HFFc6 (cell line): ENCODE measurements around the gene RPS6KA2. TPM values are rescaled to one million over a fixed set of nuclear protein-coding genes. Genes with fewer than 3 reads are reported as not detected.

Source experiments
- DNase-seq: peaks from one replicate; pipeline ENCODE4 v3.0.0-alpha.2; 2018
- H3K27ac Mint-ChIP-seq: 2 replicates; pipeline ENCODE4 v1.8.0; 2020; ENCODE audit warnings: mild to moderate bottlenecking, mixed read lengths
- H3K27me3 Mint-ChIP-seq: 2 replicates; pipeline ENCODE4 v1.8.0; 2021; ENCODE audit warnings: mild to moderate bottlenecking, moderate library complexity, mixed read lengths; ENCODE audit not compliant: insufficient read depth
- H3K36me3 Mint-ChIP-seq: 2 replicates; pipeline ENCODE4 v1.8.0; 2021; ENCODE audit warnings: low read depth, mixed read lengths
- H3K4me1 Mint-ChIP-seq: 2 replicates; pipeline ENCODE4 v1.8.0; 2020; ENCODE audit warnings: low read depth, mixed read lengths
- H3K4me3 Mint-ChIP-seq: 2 replicates; pipeline ENCODE4 v1.8.0; 2020; ENCODE audit warnings: mild to moderate bottlenecking, moderate library complexity, mixed read lengths
- H3K9me3 Mint-ChIP-seq: 2 replicates; pipeline ENCODE4 v1.8.0; 2020; ENCODE audit warnings: mild to moderate bottlenecking, mixed read lengths
- total RNA-seq, 6 experiments: library from RNA; stranded (reverse); fragmentation: NEBNext Ultra II Directional; extraction: Animal tissue kit (Norgen Biotek cat#: 25700); gene quantifications; 2 replicates in 1 of 6; 3 replicates in 5 of 6; pipeline ENCODE4 v1.2.3, GENCODE V29; 2021
- TF ChIP-seq, protein P1 (sequence below): fragments of 200-600 bp; sonication (generic); IDR thresholded peaks from 2 replicates; pipeline ENCODE4 v1.5.0; 2021; ENCODE audit warnings: antibody characterized with exemption, mild to moderate bottlenecking

Gene RPS6KA2
- total RNA-seq, 6 experiments from 2014 or later: 10.1 to 13.9 (median 11.9) TPM

DNA sequence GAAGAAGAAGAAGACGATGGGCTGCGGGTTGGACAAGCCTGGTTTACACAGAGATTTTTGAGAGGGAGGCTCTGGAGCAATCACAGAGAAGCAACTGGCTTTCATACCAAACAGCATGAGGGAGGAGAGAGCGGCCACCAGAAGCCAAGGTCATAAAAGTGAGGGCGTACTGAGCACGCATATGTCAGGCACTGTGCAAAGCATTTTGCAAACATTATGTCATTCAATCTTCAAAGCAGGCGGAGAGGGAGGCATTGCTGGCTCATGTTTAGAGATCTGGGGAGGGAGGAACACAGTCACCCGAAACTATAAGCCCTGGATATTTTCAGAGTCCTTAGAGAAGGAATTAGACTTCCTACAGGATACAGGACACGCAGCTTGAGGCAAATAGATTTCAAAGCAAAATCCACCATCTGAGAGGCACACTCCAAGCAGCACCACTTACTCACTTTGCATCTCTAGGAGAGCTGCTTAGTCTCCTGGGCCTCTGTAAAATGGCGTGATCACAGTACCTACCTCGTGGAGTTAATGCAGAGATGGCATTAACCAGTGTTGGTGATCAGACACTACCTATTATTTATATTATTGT is 65.2 kb downstream of the RPS6KA2 start:
- Mint-ChIP-seq H3K9me3 (no peaks in the 10 kb centered on the region), H3K27me3 (no peaks in the 10 kb centered on the region), H3K36me3 (no peaks in the 10 kb centered on the region; the same call in none of the 2 replicates), H3K27ac (0 out of 2 replicates have a peak overlapping the region, but pooled peaks have one; percentile 1), H3K4me1 (peaks cover 20% of the 10 kb centered on the region), H3K4me3 (no peak overlapping the region; the same call in 1 of the 2 replicates)
- DNase-seq: no peak
- TF ChIP-seq, protein P1, sequence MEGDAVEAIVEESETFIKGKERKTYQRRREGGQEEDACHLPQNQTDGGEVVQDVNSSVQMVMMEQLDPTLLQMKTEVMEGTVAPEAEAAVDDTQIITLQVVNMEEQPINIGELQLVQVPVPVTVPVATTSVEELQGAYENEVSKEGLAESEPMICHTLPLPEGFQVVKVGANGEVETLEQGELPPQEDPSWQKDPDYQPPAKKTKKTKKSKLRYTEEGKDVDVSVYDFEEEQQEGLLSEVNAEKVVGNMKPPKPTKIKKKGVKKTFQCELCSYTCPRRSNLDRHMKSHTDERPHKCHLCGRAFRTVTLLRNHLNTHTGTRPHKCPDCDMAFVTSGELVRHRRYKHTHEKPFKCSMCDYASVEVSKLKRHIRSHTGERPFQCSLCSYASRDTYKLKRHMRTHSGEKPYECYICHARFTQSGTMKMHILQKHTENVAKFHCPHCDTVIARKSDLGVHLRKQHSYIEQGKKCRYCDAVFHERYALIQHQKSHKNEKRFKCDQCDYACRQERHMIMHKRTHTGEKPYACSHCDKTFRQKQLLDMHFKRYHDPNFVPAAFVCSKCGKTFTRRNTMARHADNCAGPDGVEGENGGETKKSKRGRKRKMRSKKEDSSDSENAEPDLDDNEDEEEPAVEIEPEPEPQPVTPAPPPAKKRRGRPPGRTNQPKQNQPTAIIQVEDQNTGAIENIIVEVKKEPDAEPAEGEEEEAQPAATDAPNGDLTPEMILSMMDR: no peak

DNA sequence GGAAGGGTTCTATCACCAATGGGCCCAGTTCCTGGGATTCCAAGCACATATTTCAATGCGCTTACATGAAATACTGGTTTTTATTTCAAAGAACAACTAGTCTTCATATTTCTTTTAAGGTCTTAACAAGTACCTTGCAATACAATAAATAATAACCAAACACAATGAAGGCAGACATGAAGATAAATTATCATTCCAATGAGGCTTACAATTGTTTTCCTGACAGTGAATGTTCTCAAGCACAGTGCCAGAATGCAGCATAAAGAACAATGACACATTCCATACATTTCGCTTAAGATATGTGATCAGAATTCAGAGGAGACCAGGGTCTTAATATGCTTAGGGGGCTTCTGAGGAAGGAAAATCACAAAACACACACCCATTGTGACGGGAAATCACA is 66.8 kb downstream of the RPS6KA2 start:
- TF ChIP-seq, protein P1: no peak
- Mint-ChIP-seq H3K4me3 (no peak overlapping the region), H3K27ac (no peak overlapping the region), H3K27me3 (no peaks in the 10 kb centered on the region), H3K4me1 (peaks cover 24% of the 10 kb centered on the region), H3K36me3 (peaks cover 3% of the 10 kb centered on the region), H3K9me3 (no peaks in the 10 kb centered on the region)
- no peak for DNase-seq

DNA sequence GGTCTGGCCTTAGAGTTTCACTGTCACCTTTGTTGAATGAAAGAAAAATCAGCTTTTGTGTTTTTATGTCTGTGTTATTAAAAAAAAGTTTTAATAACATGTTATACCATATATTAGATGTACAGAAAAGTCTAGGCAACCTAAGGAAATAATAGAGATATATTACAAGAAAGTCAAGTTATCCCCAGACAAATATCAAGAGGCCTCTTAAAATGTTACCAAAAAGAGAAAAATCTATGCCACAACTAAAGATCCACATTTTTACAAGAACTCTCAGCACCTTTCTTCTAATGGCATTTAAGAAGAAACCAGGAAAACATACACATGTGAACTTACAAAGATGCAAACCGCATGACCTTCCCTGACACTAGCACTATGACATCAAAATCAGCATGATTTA is 67.4 kb downstream of the RPS6KA2 start:
- no peaks in the 10 kb centered on the region for H3K9me3 Mint-ChIP-seq
- TF ChIP-seq, protein P1: no peak
- no peak overlapping the region for H3K4me3 Mint-ChIP-seq
- H3K36me3 Mint-ChIP-seq: peaks cover 3% of the 10 kb centered on the region
- H3K27ac Mint-ChIP-seq: no peak overlapping the region
- H3K4me1 Mint-ChIP-seq: peaks cover 24% of the 10 kb centered on the region
- DNase-seq: no peak
- H3K27me3 Mint-ChIP-seq: no peaks in the 10 kb centered on the region

DNA sequence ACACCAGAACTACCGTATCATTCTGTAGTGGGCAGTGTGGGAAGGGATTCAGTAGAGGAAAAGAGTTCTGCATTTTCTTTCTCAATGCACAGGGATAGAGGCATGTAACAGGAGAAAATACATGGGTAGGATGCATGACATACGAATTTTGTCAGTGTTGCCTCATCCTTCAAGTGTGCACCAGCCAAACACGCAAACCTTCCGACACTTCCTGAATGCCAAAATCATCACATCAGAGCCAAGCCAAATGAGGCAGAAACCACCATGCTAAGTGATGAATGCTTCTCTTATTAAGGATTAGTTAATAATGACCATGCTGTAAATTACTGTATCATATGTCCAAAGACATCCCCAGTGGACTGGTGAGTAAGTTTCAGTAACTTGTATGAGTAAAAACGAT is 67.8 kb downstream of the RPS6KA2 start:
- Mint-ChIP-seq H3K36me3 (peaks cover 3% of the 10 kb centered on the region; the same call in 1 of the 2 replicates), H3K4me3 (no peak overlapping the region)

DNA sequence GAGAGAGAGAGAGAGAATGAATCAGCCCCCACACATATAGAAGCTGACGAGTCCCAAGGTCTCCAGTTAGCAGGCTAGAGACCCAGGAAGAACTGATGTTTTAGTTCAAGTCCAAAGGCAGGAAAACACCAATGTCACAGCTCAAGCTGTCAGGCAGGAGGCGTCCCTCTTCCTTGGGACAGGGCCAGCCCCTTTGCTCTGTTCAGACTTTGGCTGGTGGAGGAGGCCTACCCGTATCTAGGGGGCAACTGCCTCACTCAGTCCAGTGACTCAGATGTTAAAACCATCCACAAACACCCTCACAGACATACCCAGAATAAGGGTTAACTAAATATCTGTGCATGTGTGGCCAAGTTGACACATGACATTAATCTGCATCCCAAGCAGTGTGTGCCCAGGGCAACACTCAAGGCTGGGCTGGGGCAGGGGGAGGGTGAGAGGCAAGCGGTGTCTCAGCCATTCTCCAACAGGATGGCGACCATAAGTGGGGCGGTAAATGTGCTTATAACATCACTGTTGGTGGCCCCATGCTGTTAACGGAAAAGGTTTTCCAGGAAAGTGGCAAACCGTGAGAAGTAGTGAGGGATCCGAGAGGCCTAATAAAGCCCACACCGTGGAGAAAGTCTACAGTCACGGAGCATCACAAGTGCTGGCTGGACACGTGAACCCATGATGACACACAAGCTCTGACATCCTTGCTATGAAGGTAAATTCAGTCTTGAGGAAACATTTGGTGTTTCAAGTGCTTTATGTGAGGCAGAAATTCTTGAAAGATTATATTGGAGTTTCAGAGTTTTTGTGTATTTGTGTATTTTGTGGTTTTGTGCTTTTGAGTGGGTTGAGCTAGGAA is 68.7 kb downstream of the RPS6KA2 start:
- TF ChIP-seq, protein P1: no peak
- Mint-ChIP-seq H3K4me1 (peaks cover 36% of the 10 kb centered on the region), H3K27ac (no peak overlapping the region), H3K9me3 (no peaks in the 10 kb centered on the region), H3K4me3 (no peak overlapping the region), H3K36me3 (peaks cover 3% of the 10 kb centered on the region; the same call in 1 of the 2 replicates), H3K27me3 (no peaks in the 10 kb centered on the region)
- DNase-seq: no peak

More for the DNA sequence above, 67.8 kb downstream of the RPS6KA2 start:
- Mint-ChIP-seq H3K27ac (no peak overlapping the region), H3K4me1 (peaks cover 28% of the 10 kb centered on the region), H3K9me3 (no peaks in the 10 kb centered on the region), H3K27me3 (no peaks in the 10 kb centered on the region)
- no peak for DNase-seq
- TF ChIP-seq, protein P1: no peak
